Activated B cell treated with CpG ODN at 0.5 μM for 24 hours (primary cell): ENCODE data around the gene CLIP3. TPM values are rescaled to one million over a fixed set of nuclear protein-coding genes. Genes with fewer than 3 reads are reported as not detected.
"Not testable (repeated sequence)": the region's sequence is repeated elsewhere in the genome, so short reads cannot be mapped to it uniquely, and the experiment has no call there.

Source experiments
- ATAC-seq: fragments of 200-7000 bp; cut with Tn5 transposase; one replicate; pipeline ENCODE4 v1.10.0; 2021; ENCODE audit warnings: low read depth, mild to moderate bottlenecking, moderate library complexity
- CTCF ChIA-PET: fragments of 350-600 bp; sonication (Branson Sonifier 250); formaldehyde crosslinking; loops from one replicate; lab custom pipeline; 2021; ENCODE audit warnings: antibody characterized with exemption; lab: Charles Lee
- POLR2A ChIA-PET: fragments of 350-600 bp; sonication (Branson Sonifier 250); formaldehyde crosslinking; loops from one replicate; lab custom pipeline; 2021; ENCODE audit warnings: antibody characterized with exemption; lab: Charles Lee
- DNase-seq: peaks from one replicate; pipeline ENCODE4 v3.0.0; 2022
- H3K27ac Mint-ChIP-seq: one replicate; pipeline ENCODE4 v1.8.0; 2020; ENCODE audit warnings: mixed read lengths
- H3K27me3 Mint-ChIP-seq: one replicate; pipeline ENCODE4 v1.8.0; 2021; ENCODE audit warnings: mixed read lengths
- H3K36me3 Mint-ChIP-seq: one replicate; pipeline ENCODE4 v1.8.0; 2021; ENCODE audit warnings: low read depth, mixed read lengths
- H3K4me1 Mint-ChIP-seq: one replicate; pipeline ENCODE4 v1.8.0; 2021; ENCODE audit warnings: mixed read lengths
- H3K4me3 Mint-ChIP-seq: one replicate; pipeline ENCODE4 v1.8.0; 2020; ENCODE audit warnings: mild to moderate bottlenecking, mixed read lengths
- H3K9me3 Mint-ChIP-seq: one replicate; pipeline ENCODE4 v1.8.0; 2020; ENCODE audit warnings: mixed read lengths
- CTCF ChIP-seq: fragments of 200-600 bp; IDR thresholded peaks from one replicate; pipeline ENCODE4 v1.8.0; 2022; ENCODE audit warnings: antibody characterized with exemption, mild to moderate bottlenecking
- intact Hi-C: fragments of 100-400 bp; cut with micrococcal nuclease; formaldehyde crosslinking; loops from one replicate; pipeline ENCODE4 v1.15.1; 2024
- total RNA-seq: library from RNA; stranded (reverse); gene quantifications from 2 replicates; pipeline ENCODE4 v1.2.3, GENCODE V29; 2022

Gene CLIP3
- total RNA-seq, 1 donor from 2014 or later = 0.62 TPM

- CTCF ChIA-PET = no interaction called here
- no peak for TF ChIP-seq CTCF
- ATAC-seq (no peak), DNase-seq (no peak)
- no peak overlapping the region for H3K4me3 Mint-ChIP-seq
- H3K27me3 Mint-ChIP-seq = no peaks in the 10 kb centered on the region
- POLR2A ChIA-PET = no interaction called here
- H3K9me3 Mint-ChIP-seq = no peaks in the 10 kb centered on the region
- H3K27ac Mint-ChIP-seq = no peak overlapping the region
- H3K4me1 Mint-ChIP-seq = no peaks in the 10 kb centered on the region
- no peaks in the 10 kb centered on the region for H3K36me3 Mint-ChIP-seq
- intact Hi-C loops = no loop called here
These were observed 39.4 kb upstream of the CLIP3 start for GRCh38 chr19:36072081-36072480.

DNA sequence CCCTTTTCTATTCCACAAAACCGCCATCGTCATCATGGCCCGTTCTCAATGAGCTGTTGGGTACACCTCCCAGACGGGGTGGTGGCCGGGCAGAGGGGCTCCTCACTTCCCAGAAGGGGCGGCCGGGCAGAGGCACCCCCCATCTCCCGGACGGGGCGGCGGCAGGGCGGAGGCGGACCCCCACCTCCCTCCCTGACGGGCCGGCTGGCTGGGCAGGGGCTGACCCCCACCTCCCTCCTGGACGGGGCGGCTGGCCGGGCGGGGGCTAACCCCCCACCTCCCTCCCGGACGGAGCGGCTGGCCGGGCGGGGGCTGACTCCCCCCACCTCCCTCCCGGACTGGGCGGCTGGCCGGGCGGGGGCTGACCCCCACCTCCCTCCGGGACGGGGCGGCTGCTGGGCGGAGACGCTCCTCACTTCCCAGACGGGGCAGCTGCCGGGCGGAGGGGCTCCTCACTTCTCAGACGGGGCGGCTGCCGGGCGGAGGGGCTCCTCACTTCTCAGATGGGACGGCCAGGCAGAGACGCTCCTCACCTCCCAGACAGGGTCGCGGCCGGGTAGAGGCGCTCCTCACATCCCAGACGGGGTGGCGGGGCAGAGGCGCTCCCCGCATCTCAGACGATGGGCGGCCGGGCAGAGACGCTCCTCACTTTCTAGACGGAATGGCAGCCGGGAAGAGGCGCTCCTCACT, 36.3 kb upstream of the CLIP3 start:
- H3K4me3 Mint-ChIP-seq, H3K9me3 Mint-ChIP-seq, CTCF ChIA-PET, POLR2A ChIA-PET, H3K36me3 Mint-ChIP-seq, H3K27me3 Mint-ChIP-seq, H3K27ac Mint-ChIP-seq, H3K4me1 Mint-ChIP-seq, intact Hi-C loops, ATAC-seq, DNase-seq: not testable (repeated sequence)

DNA sequence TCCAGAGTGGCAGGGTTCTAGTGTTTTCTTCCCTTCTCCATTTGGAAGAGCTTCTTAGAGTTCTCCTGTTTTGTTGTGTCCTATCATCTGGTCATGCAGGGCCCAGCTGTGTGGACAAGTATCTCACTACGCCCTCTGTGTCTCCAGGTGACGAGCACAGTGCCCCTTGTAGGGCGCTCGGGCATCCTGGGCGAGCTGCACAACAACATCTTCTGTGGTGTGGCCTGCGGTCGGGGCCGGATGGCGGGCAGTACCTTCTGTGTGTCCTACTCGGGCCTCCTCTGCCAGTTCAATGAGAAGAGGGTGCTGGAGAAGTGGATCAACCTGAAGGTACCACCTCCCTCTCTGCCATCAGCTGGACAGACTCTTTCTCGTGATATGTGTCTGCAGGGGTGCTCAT, 35.0 kb upstream of the CLIP3 start:
- Mint-ChIP-seq H3K9me3 (no peaks in the 10 kb centered on the region), H3K36me3 (no peaks in the 10 kb centered on the region), H3K27ac (no peak overlapping the region), H3K27me3 (no peaks in the 10 kb centered on the region), H3K4me3 (no peak overlapping the region), H3K4me1 (no peaks in the 10 kb centered on the region)
- DNase-seq (no peak), ATAC-seq (no peak)
- POLR2A ChIA-PET = no interaction called here
- CTCF ChIA-PET = no interaction called here
- TF ChIP-seq CTCF = no peak
- intact Hi-C loops = no loop called here

DNA sequence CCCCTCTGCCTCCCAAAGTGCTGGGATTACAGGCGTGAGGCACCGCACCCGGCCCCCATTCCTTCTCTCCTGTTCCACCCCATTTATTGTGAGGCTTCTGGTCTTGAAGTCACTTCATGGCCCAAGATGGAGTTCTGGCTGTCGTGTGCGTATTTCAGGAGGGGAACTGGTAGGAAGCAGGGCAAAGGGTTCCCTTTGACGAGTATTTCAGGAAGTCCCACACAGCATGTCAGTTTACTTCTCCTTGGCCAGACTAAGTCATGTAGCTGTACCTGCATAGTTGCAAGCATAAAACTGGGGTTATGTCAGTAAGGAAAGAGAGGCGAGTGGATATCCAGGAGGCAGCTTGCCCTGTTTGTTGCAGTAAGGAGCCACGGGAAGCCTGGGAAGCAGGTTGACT, 32.2 kb upstream of the CLIP3 start:
- Mint-ChIP-seq H3K27ac (no peak overlapping the region), H3K4me3 (no peak overlapping the region), H3K9me3 (no peaks in the 10 kb centered on the region), H3K27me3 (no peaks in the 10 kb centered on the region), H3K36me3 (no peaks in the 10 kb centered on the region), H3K4me1 (no peaks in the 10 kb centered on the region)
- ATAC-seq = no peak
- intact Hi-C loops = no loop called here
- POLR2A ChIA-PET = no interaction called here
- DNase-seq = no peak
- CTCF ChIA-PET = no interaction called here
- no peak for TF ChIP-seq CTCF

GRCh38 chr19:36061367-36061766, 28.7 kb upstream of the CLIP3 start:
- no peak for ATAC-seq
- H3K4me3 Mint-ChIP-seq = no peak overlapping the region
- no peaks in the 10 kb centered on the region for H3K4me1 Mint-ChIP-seq
- no peaks in the 10 kb centered on the region for H3K9me3 Mint-ChIP-seq
- ChIA-PET CTCF (interaction anchor here (2.6 kb wide), 1 partner anchor 108 kb away, joined by 10 read pairs; no protein-coding TSS in a partner anchor), POLR2A (interaction anchor here (0.6 kb wide), 1 partner anchor 467 kb away, joined by 3 read pairs; the partner anchor contains the start of gene ZNF260)
- H3K27ac Mint-ChIP-seq = no peak overlapping the region
- intact Hi-C loops = no loop called here
- H3K27me3 Mint-ChIP-seq = no peaks in the 10 kb centered on the region
- no peaks in the 10 kb centered on the region for H3K36me3 Mint-ChIP-seq
- TF ChIP-seq CTCF = no peak
- DNase-seq = no peak
